GM12878 (cell line): Measurements from ENCODE around the gene C16orf95. TPM values are rescaled to one million over a fixed set of nuclear protein-coding genes. Genes with fewer than 3 reads are reported as not detected.
A peak's percentile ranks its signal among the peaks of the same experiment; 100 is the strongest.

Source experiments
- ATAC-seq: fragments of 200-7000 bp; cut with Tn5 transposase; 3 replicates; pipeline ENCODE4 v1.9.1; 2020; ENCODE audit warnings: mild to moderate bottlenecking, moderate library complexity
- BruUV-seq: library from RNA; stranded (reverse); fragments of 400-500 nt; replicated peaks from 2 replicates; lab custom pipeline; 2021; lab: Mats Ljungman, UMichigan
- CTCF ChIA-PET: fragments of 300-600 bp; sonication (Branson Sonifier 250); formaldehyde crosslinking; extraction: SDS; loops from one replicate; lab custom pipeline; 2021; ENCODE audit warnings: inconsistent platforms; lab: Yijun Ruan, JAX
- POLR2A ChIA-PET: fragments of 350-600 bp; formaldehyde crosslinking; extraction: SDS; loops from one replicate; lab custom pipeline; 2021; ENCODE audit warnings: inconsistent platforms; lab: Charles Lee
- RAD21 ChIA-PET: fragments of 300-600 bp; sonication (Branson Sonifier 250); formaldehyde crosslinking; loops from one replicate; lab custom pipeline; 2023; ENCODE audit warnings: antibody characterized with exemption; ENCODE audit not compliant: unreplicated experiment; lab: Charles Lee
- SMC1A ChIA-PET: fragments of 300-600 bp; sonication (Branson Sonifier 250); formaldehyde crosslinking; loops from one replicate; lab custom pipeline; 2023; ENCODE audit not compliant: unreplicated experiment, uncharacterized antibody; lab: Charles Lee
- DNase-seq: peaks from one replicate; pipeline ENCODE4 v3.0.0-alpha.2; 2011; ENCODE audit warnings: low read depth, low spot score
- FAIRE-seq: peaks from 3 replicates; lab custom pipeline; 2011; peaks lifted over from hg19 to GRCh38; lab: Jason Lieb, UNC
- H2AFZ ChIP-seq: 2 replicates; pipeline ENCODE4 v1.6.0; 2011; ENCODE audit warnings: low read depth, low read length, control low read depth; ENCODE audit not compliant: control insufficient read depth
- H3K27ac ChIP-seq: 2 replicates; pipeline ENCODE4 v1.5.1; 2011; ENCODE audit warnings: control low read depth; ENCODE audit not compliant: control insufficient read depth, insufficient read depth
- H3K27me3 ChIP-seq, 2 experiments: replicated peaks in 1 of 2; 2 replicates each; pipeline versions ENCODE4 v1.6.0 to v1.6.1; 2011; ENCODE audit warnings: low read length in 1 of 2; ENCODE audit not compliant: control insufficient read depth in 2 of 2, insufficient read depth in 2 of 2
- H3K36me3 ChIP-seq, 2 experiments: 2 replicates each; pipeline ENCODE4 v1.5.1; 2011; ENCODE audit warnings: low read length in 1 of 2; ENCODE audit not compliant: control insufficient read depth in 2 of 2, insufficient read depth in 2 of 2
- H3K4me1 ChIP-seq: 2 replicates; pipeline ENCODE4 v1.6.1; 2011; ENCODE audit warnings: mild to moderate bottlenecking, low read length, moderate library complexity, mixed read lengths; ENCODE audit not compliant: control insufficient read depth, insufficient read depth
- H3K4me2 ChIP-seq: 2 replicates; pipeline ENCODE4 v1.6.0; 2011; ENCODE audit warnings: control low read depth; ENCODE audit not compliant: control insufficient read depth, insufficient read depth
- H3K4me3 ChIP-seq: fragments of 200-600 bp; sonication (generic); 2 replicates; pipeline ENCODE4 v1.5.1; 2016
- H3K79me2 ChIP-seq: 2 replicates; pipeline ENCODE4 v1.6.0; 2011; ENCODE audit warnings: low read length; ENCODE audit not compliant: control insufficient read depth, insufficient read depth
- H3K9ac ChIP-seq: 2 replicates; pipeline ENCODE4 v1.8.0; 2011; ENCODE audit warnings: low read length, control low read depth, mixed read lengths; ENCODE audit not compliant: control insufficient read depth, insufficient read depth
- H3K9me3 ChIP-seq: replicated peaks from 3 replicates; pipeline ENCODE4 v1.5.1; 2011; ENCODE audit warnings: mild to moderate bottlenecking, low read length; ENCODE audit not compliant: control insufficient read depth, insufficient read depth
- H4K20me1 ChIP-seq: 2 replicates; pipeline ENCODE4 v1.6.0; 2011; ENCODE audit not compliant: control insufficient read depth, insufficient read depth
- POU2F2 ChIP-seq: IDR thresholded peaks from 3 replicates; pipeline ENCODE4 v1.6.1; 2011; ENCODE audit warnings: low read depth, mild to moderate bottlenecking, low read length, borderline replicate concordance
- RAD21 ChIP-seq: IDR thresholded peaks from 2 replicates; pipeline ENCODE4 v1.6.1; 2011; ENCODE audit warnings: mild to moderate bottlenecking, low read depth, low read length, moderate library complexity; ENCODE audit not compliant: insufficient read depth
- YY1 ChIP-seq: IDR thresholded peaks from 2 replicates; pipeline ENCODE4 v1.6.1; 2011; ENCODE audit warnings: low read depth, mild to moderate bottlenecking, low read length
- WGBS: methylation state at CpG from one replicate; pipeline ENCODE4 v1.1.6; 2016; ENCODE audit warnings: low lambda C conversion rate; ENCODE audit not compliant: insufficient replicate concordance, insufficient coverage; ENCODE audit errors: missing lambda C conversion rate; 5-methylcytosine and 5-hydroxymethylcytosine counted together
- in situ Hi-C: fragments of 300-500 bp; cut with MboI; formaldehyde crosslinking; loops from 9 replicates; pipeline ENCODE4 v1.14.3; 2018; ENCODE audit warnings: mixed read lengths
- intact Hi-C: fragments of 100-400 bp; cut with micrococcal nuclease; formaldehyde crosslinking; loops from one replicate; pipeline ENCODE4 v1.14.2; 2022; ENCODE audit not compliant: unreplicated experiment
- polyA plus RNA-seq, 11 experiments: library from polyadenylated mRNA; depleted of rRNA in 4 of 11; unstranded in 6 of 11; stranded (reverse) in 5 of 11; fragments of >200 nt; fragmentation: Nextera tagmentation in 4 of 11; fragmentation: Illumina TruSeq in 1 of 11; extraction: Ambion mirVana in 4 of 11; extraction: Trizol in 1 of 11; gene quantifications; 1 replicate in 1 of 11; 2 replicates in 10 of 11; pipeline versions ENCODE4 v1.2.1 to v1.2.3, GENCODE V29; 2011 to 2016; ENCODE audit warnings: inconsistent platforms in 2 of 11, missing spikeins in 2 of 11, low read depth in 1 of 11
- total RNA-seq, 4 experiments: library from RNA; depleted of rRNA in 3 of 4; stranded (reverse); fragments of >200 nt in 3 of 4; fragmentation: Illumina TruSeq in 1 of 4; extraction: Trizol in 1 of 4; gene quantifications; 2 replicates each; pipeline versions ENCODE4 v1.2.1 to v1.2.3, GENCODE V29; 2013 to 2021
- TF ChIP-seq, protein P1 (sequence below), 3 experiments: IDR thresholded peaks in 2 of 3; conservative IDR thresholded peaks in 1 of 3; 2 replicates each; pipeline ENCODE4 v1.5.1; 2011; ENCODE audit warnings: low read depth in 3 of 3, low read length in 3 of 3, mild to moderate bottlenecking in 3 of 3, control low read depth in 2 of 3, moderate library complexity in 2 of 3, inconsistent platforms in 1 of 3, mixed read lengths in 1 of 3; ENCODE audit not compliant: control insufficient read depth in 2 of 3, insufficient read depth in 1 of 3; ENCODE audit errors: extremely low read depth in 1 of 3

Gene C16orf95
- total and polyA plus RNA-seq, 10 of the 15 experiments (the other 5 are each of a cell fraction or from before 2014, with no cell fraction given) = 0.90 to 22.7 (median 6.0) TPM

DNA sequence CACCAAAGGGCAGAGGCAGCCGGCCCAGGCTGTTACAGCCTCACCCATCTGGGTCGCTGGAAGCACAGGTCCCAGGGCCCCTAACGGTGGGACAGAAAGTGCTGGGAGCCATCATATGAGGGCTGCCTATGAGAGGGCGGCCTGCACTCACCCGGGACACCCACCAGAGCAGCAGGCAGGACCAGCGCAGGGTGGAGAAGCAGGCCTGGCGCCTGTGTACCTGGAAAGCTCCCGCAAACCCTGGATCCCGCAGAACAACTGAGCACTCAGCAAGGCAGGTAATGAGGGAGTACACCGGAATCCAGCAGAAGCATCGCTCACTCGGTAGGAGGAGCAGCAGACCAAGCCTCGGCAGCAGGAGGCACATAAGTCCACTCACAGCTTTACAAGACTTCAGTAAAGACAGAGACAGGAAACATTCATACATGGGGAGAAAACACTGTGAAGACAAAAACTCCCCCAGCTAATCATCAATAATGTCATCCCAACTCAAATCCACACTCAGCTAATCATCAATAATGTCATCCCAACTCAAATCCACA lies 31.5 kb upstream of the C16orf95 start:
- H3K79me2 ChIP-seq = no peaks in the 10 kb centered on the region
- H3K4me2 ChIP-seq = no peak overlapping the region
- in situ Hi-C loops (no loop called here), intact Hi-C loops (no loop called here)
- DNase-seq (no peak), ATAC-seq (no peak), FAIRE-seq (no peak)
- TF ChIP-seq RAD21 (no peak), YY1 (no peak)
- H3K9me3 ChIP-seq = no peaks in the 10 kb centered on the region
- H2AFZ ChIP-seq = no peak overlapping the region
- ChIA-PET SMC1A (no interaction called here), CTCF (interaction anchor here (1.2 kb wide), 1 partner anchor 46 kb away, joined by 3 read pairs; no protein-coding TSS in a partner anchor), POLR2A (no interaction called here), RAD21 (no interaction called here)
- no peak overlapping the region for H3K9ac ChIP-seq
- H3K27ac ChIP-seq = no peak overlapping the region
- WGBS = 92% methylated on average over 13 of the region's 13 CpGs
- peaks cover 0 to 7% of the 10 kb centered on the region in 2 experiments; a peak in 3 of 4 replicates for H3K36me3 ChIP-seq
- no peak overlapping the region for H3K4me3 ChIP-seq
- H3K4me1 ChIP-seq = no peaks in the 10 kb centered on the region
- no TSS peak for BruUV-seq
- no peaks in the 10 kb centered on the region for H3K27me3 ChIP-seq
- H4K20me1 ChIP-seq = no peaks in the 10 kb centered on the region

DNA sequence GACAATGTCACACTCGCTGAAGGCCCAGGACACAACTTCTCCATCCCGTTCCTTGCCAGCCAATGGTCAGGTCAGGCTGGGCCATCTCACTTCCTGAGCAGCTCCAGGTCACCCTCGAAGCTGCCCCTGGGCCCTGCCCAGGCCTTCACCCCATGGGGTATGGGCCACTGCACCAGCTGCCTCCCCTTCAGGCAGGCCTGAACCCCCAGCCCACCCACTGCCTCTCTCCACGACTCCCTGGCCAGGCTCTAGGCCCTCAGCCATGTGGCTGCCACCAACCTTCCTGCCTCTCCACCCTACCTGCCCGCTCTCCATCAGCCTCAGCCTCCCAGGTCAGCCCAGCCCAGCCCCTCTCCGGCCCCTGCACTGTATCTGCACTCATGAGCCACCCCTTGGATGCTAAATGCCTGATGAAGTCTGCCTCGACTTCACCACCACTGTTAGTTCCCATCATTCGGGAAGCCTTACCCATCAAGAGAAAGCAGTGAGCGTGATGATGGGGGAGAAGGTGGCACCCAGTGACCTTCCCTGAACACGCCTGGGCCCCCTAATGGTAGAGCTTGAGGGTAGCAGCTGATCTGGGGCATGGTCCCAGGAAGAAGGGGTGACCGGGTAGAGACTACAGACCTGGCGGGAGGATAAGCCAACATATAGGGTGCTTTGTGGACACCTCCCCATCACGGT lies 30.9 kb upstream of the C16orf95 start:
- Histone ChIP-seq H3K4me1 (no peaks in the 10 kb centered on the region), H3K36me3 (peaks cover 2 to 7% of the 10 kb centered on the region in 2 experiments; a peak in 3 of 4 replicates), H3K4me3 (no peak overlapping the region), H3K27me3 (no peaks in the 10 kb centered on the region), H4K20me1 (no peaks in the 10 kb centered on the region), H3K79me2 (no peaks in the 10 kb centered on the region), H2AFZ (no peak overlapping the region), H3K9ac (no peak overlapping the region), H3K4me2 (no peak overlapping the region), H3K27ac (no peak overlapping the region), H3K9me3 (no peaks in the 10 kb centered on the region)
- in situ Hi-C loops (no loop called here), intact Hi-C loops (no loop called here)
- no TSS peak for BruUV-seq
- ATAC-seq (no peak), FAIRE-seq (no peak), DNase-seq (no peak)
- ChIA-PET RAD21 (no interaction called here), POLR2A (interaction anchor here (0.6 kb wide), 1 partner anchor 9 kb away, joined by 4 read pairs; no protein-coding TSS in a partner anchor), SMC1A (no interaction called here), CTCF (no interaction called here)
- TF ChIP-seq, protein P1, sequence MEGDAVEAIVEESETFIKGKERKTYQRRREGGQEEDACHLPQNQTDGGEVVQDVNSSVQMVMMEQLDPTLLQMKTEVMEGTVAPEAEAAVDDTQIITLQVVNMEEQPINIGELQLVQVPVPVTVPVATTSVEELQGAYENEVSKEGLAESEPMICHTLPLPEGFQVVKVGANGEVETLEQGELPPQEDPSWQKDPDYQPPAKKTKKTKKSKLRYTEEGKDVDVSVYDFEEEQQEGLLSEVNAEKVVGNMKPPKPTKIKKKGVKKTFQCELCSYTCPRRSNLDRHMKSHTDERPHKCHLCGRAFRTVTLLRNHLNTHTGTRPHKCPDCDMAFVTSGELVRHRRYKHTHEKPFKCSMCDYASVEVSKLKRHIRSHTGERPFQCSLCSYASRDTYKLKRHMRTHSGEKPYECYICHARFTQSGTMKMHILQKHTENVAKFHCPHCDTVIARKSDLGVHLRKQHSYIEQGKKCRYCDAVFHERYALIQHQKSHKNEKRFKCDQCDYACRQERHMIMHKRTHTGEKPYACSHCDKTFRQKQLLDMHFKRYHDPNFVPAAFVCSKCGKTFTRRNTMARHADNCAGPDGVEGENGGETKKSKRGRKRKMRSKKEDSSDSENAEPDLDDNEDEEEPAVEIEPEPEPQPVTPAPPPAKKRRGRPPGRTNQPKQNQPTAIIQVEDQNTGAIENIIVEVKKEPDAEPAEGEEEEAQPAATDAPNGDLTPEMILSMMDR (IDR thresholded peaks at IDR 0.05 in 2 of 3, conservative IDR thresholded peaks at IDR 0.05 in 1 of 3; ENCODE audit: control insufficient read depth in 2 of 3, extremely low read depth in 1 of 3, insufficient read depth in 1 of 3, low read depth in 3 of 3, low read length in 3 of 3) = 0 out of 6 replicates have a peak, but pooled peaks of 1 of the 3 experiments have one; percentile 8
- TF ChIP-seq POU2F2 = no peak
- WGBS = 90% methylated on average over 13 of the region's 13 CpGs
